Thoracic aorta (tissue), 2 donors: ENCODE measurements around the gene NF2. TPM values are rescaled to one million over a fixed set of nuclear protein-coding genes. Genes with fewer than 3 reads are reported as not detected.

ENCODE experiments used
- ATAC-seq: fragments of 150-250 bp; one replicate; pipeline ENCODE4 v1.8.0; 2017; ENCODE audit warnings: low read depth; ENCODE audit not compliant: insufficient number of reproducible peaks, low FRiP score
- DNase-seq: peaks from one replicate; pipeline ENCODE4 v3.0.0-alpha.2; 2020; ENCODE audit warnings: low spot score
- H3K27ac ChIP-seq, 2 donors: fragments of 200-600 bp; sonication (generic); 1 replicate in 1 of 2; 2 replicates in 1 of 2; pipeline ENCODE4 v1.5.1; 2016; ENCODE audit warnings: mild to moderate bottlenecking in 2 of 2, moderate library complexity in 2 of 2
- H3K27me3 ChIP-seq: fragments of 200-600 bp; sonication (generic); replicated peaks from 2 replicates; pipeline ENCODE4 v1.6.0; 2016; ENCODE audit warnings: mild to moderate bottlenecking; ENCODE audit not compliant: insufficient read depth
- H3K36me3 ChIP-seq: fragments of 200-600 bp; sonication (generic); one replicate; pipeline ENCODE4 v1.5.1; 2016
- H3K4me1 ChIP-seq, 2 donors: fragments of 200-600 bp; sonication (generic); 1 replicate in 1 of 2; 2 replicates in 1 of 2; pipeline versions ENCODE4 v1.5.1 to v1.6.0; 2016; ENCODE audit warnings: low read depth in 2 of 2, mild to moderate bottlenecking in 1 of 2; ENCODE audit not compliant: control insufficient read depth in 1 of 2
- H3K4me3 ChIP-seq: fragments of 200-600 bp; sonication (generic); 2 replicates; pipeline ENCODE4 v1.5.1; 2016; ENCODE audit warnings: mild to moderate bottlenecking
- H3K9me3 ChIP-seq: fragments of 200-600 bp; sonication (generic); 2 replicates; pipeline ENCODE4 v1.5.1; 2016
- total RNA-seq, 2 donors: library from RNA; depleted of rRNA; stranded (reverse); fragments of >200 nt; gene quantifications; one replicate each; pipeline versions ENCODE4 v1.1.0 to v1.2.3, GENCODE V29; 2016
- TF ChIP-seq, protein P1 (sequence below): fragments of 200-600 bp; sonication (generic); IDR thresholded peaks from one replicate; pipeline ENCODE4 v1.5.1; 2019; ENCODE audit warnings: antibody characterized with exemption

Gene NF2
- total RNA-seq, 2 donors from 2014 or later = 37.1 to 41.2 TPM

DNA sequence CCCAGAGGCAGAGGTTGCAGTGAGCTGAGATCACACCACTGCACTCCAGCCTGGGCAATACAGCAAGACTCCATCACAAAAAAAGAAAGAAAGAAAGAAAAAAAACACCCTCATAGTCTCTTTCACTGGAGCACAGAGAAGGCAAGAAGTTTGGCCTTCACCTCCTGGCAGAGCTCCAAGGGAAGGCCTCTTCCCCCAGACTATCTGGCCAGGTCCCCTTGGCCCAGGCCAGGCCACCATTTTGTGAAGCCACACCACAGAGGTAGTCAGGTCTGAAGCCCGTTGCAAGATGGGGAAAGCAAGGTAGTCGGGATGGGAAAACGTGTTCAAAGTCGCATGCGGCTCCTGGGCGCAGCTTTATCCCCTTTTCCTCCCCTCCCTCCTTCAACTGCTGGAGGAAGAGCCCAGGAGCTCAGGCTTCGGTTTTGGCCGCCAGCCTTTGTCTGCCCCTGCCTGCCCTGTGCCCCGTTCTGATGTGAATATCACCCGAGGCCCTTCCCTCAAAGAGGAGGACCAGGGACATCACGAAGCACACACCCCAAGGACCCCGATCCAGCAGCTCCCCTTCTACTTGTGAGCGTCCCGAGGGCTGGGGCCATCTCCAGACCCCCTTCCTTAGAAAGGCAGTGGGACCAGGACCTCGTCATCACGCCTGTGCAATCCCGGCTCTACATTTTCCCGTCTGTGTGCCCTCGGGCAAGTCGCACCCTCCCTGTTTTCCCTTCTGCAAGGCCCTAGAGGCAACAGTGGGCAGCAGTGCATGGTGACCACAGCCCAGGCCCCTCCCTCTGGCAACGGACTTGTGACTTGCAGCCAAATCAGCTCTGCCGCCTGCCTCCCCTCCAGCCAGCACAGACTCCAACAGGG is 134.1 kb downstream of the NF2 start:
- ATAC-seq (no peak), DNase-seq (no peak)
- no peaks in the 10 kb centered on the region for H3K27me3 ChIP-seq
- no peaks in the 10 kb centered on the region for H3K9me3 ChIP-seq
- TF ChIP-seq, protein P1, sequence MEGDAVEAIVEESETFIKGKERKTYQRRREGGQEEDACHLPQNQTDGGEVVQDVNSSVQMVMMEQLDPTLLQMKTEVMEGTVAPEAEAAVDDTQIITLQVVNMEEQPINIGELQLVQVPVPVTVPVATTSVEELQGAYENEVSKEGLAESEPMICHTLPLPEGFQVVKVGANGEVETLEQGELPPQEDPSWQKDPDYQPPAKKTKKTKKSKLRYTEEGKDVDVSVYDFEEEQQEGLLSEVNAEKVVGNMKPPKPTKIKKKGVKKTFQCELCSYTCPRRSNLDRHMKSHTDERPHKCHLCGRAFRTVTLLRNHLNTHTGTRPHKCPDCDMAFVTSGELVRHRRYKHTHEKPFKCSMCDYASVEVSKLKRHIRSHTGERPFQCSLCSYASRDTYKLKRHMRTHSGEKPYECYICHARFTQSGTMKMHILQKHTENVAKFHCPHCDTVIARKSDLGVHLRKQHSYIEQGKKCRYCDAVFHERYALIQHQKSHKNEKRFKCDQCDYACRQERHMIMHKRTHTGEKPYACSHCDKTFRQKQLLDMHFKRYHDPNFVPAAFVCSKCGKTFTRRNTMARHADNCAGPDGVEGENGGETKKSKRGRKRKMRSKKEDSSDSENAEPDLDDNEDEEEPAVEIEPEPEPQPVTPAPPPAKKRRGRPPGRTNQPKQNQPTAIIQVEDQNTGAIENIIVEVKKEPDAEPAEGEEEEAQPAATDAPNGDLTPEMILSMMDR = no peak
- H3K36me3 ChIP-seq = peaks cover 15% of the 10 kb centered on the region
- no peaks in the 10 kb centered on the region for H3K4me1 ChIP-seq
- H3K27ac ChIP-seq = no peak overlapping the region
- H3K4me3 ChIP-seq = no peak overlapping the region

DNA sequence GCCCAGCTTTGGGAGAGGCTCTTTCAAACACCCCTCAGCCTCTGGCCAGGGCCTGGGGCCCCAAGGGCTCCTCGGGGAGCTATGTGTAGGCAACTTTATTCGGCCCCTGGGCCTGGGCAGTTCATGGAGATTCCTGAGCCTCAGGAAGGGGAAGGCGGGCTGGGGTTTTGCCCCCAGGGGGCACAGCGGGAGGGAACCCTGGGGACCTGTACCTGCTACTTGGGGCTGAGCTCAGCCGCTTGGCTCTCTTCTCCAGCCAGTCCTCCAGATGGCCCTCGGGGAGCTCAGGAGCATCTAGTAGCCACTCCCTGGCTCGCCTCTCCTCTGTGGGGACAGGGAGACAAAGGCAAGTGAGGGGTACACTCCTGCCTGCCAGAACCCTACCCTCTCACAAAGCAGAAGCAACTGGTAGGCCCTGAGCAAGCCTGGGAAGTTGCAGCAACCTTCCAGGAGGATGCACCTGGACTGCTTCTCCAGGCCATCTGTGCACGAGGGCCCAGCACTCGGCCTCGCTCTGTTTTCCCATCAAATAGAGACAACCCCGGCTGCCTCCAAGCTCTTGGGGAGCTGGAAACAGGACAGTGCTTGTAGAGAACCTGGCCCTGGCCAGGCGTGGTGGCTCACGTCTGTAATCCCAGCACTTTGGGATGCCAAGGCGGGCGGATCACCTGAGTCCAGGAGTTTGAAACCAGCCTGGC is 134.8 kb downstream of the NF2 start:
- H3K4me3 ChIP-seq = no peak overlapping the region
- DNase-seq = no peak
- H3K36me3 ChIP-seq = peaks cover 15% of the 10 kb centered on the region
- no peaks in the 10 kb centered on the region for H3K27me3 ChIP-seq
- H3K4me1 ChIP-seq = no peaks in the 10 kb centered on the region
- no peak overlapping the region for H3K27ac ChIP-seq
- TF ChIP-seq, protein P1 = no peak
- no peak for ATAC-seq
- H3K9me3 ChIP-seq = no peaks in the 10 kb centered on the region

DNA sequence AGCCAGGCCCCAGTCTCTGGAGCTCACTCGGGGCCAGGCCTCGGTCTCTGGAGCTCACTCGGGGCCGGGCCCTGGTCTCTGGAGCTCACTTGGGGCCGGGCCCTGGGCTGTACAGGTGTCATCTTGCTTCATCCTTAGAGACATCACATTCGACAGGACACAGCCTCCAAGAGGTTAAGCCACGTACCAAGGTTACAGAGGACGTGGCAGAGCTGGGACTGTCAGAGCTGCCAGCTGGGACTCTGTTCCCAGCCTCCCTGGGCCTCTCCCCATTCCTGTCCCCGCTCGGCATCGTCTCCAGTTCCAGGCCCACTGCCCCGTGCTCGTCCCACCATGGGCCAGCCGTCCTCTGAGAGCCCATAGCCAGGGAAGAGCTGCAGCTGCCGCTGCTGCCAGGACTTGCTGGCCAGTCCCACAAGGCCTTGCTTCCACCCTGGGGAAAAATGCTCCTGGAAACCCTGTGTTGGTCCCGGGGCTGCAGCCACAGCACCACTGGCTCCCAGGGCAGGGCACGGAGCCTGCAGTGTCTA is 136.0 kb downstream of the NF2 start:
- Histone ChIP-seq H3K4me1 (no peaks in the 10 kb centered on the region), H3K27me3 (no peaks in the 10 kb centered on the region), H3K4me3 (no peak overlapping the region), H3K36me3 (peaks cover 15% of the 10 kb centered on the region), H3K9me3 (no peaks in the 10 kb centered on the region), H3K27ac (no peak overlapping the region)
- ATAC-seq (no peak), DNase-seq (no peak)
- TF ChIP-seq, protein P1 = no peak

DNA sequence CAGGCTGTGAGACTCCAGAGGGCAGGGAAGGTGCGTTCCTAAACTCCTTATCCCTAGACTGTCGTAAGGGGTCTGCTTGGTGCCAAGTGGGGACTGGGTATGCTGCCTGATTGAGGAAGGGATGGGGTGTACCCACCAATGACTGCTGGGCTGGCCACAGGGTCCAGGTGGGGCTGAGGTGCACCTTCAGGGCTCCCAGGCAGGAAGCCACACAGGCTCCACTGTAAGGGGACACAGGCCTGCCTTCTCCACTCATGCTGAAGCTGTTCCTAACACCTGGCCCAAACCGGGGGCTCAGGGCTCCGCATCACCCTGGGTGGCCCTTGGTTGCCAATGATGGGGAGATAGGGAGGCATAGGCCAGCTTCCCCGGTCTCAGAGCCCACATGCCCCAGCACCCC is 136.8 kb downstream of the NF2 start:
- H3K27ac ChIP-seq = no peak overlapping the region
- H3K27me3 ChIP-seq = no peaks in the 10 kb centered on the region
- peaks cover 13% of the 10 kb centered on the region for H3K36me3 ChIP-seq
- TF ChIP-seq, protein P1 = no peak
- H3K4me1 ChIP-seq = no peaks in the 10 kb centered on the region
- DNase-seq (no peak), ATAC-seq (no peak)
- H3K4me3 ChIP-seq = no peak overlapping the region
- no peaks in the 10 kb centered on the region for H3K9me3 ChIP-seq

DNA sequence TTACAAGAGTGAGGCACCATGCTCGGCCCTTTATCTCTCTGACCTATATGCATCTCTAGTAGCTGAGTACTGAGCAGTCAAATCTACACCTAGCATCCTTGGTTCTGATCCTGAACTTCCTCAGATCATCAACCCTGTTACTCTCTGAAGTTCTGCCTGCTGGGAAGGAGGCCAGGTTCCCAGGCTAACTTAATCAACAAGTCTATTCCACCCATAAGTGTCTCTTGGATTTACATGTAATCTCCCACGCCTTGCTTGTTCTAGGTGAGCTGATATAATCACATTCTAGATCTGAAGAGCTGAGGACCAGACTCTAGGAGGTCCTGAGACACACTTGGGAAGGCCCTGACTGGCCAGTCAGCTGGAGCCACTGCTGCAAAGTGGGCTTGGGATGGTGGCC is 138.5 kb downstream of the NF2 start:
- TF ChIP-seq, protein P1 = no peak
- Histone ChIP-seq H3K9me3 (no peaks in the 10 kb centered on the region), H3K27me3 (no peaks in the 10 kb centered on the region), H3K4me1 (no peaks in the 10 kb centered on the region), H3K4me3 (no peak overlapping the region), H3K36me3 (peaks cover 11% of the 10 kb centered on the region), H3K27ac (no peak overlapping the region)
- DNase-seq = no peak
- ATAC-seq = no peak
